ENCODE measurements around the gene NT5C1B.

Gene NT5C1B

GRCh38 chr2:18603854-18604530 is 14.6 kb upstream of the NT5C1B start:
- WGBS, 2 experiments = 89 to 96% methylated on average over 3 of the region's 3 CpGs
- no peaks in the 10 kb centered on the region for H3K27me3 ChIP-seq (ENCODE audit: control insufficient read depth, insufficient read depth, low read length, poor library complexity, severe bottlenecking)
- no peak overlapping the region for H3K4me3 ChIP-seq (ENCODE audit: insufficient read depth, low read depth, low read length)
- H3K27ac ChIP-seq (ENCODE audit: insufficient read depth, low read depth, low read length, poor library complexity, severe bottlenecking) = no peak overlapping the region
- no peaks in the 10 kb centered on the region for H3K36me3 ChIP-seq (ENCODE audit: control insufficient read depth, insufficient read depth, low read length)
- no peaks in the 10 kb centered on the region for H3K9me3 ChIP-seq (ENCODE audit: control insufficient read depth, low read length)
- H3K4me1 ChIP-seq (ENCODE audit: control insufficient read depth, insufficient read depth, low read length) = no peaks in the 10 kb centered on the region

GRCh38 chr2:18602298-18602697 is 12.9 kb upstream of the NT5C1B start:
- 88 to 91% methylated on average over 1 of the region's 2 CpGs for WGBS, 2 experiments
- Histone ChIP-seq H3K4me1 (ENCODE audit: control insufficient read depth, insufficient read depth, low read length) (no peaks in the 10 kb centered on the region), H3K27me3 (ENCODE audit: control insufficient read depth, insufficient read depth, low read length, poor library complexity, severe bottlenecking) (no peaks in the 10 kb centered on the region), H3K4me3 (ENCODE audit: insufficient read depth, low read depth, low read length) (no peak overlapping the region), H3K9me3 (ENCODE audit: control insufficient read depth, low read length) (no peaks in the 10 kb centered on the region), H3K27ac (ENCODE audit: insufficient read depth, low read depth, low read length, poor library complexity, severe bottlenecking) (no peak overlapping the region), H3K36me3 (ENCODE audit: control insufficient read depth, insufficient read depth, low read length) (no peaks in the 10 kb centered on the region)

GRCh38 chr2:18600255-18600613 is 10.9 kb upstream of the NT5C1B start:
- Histone ChIP-seq H3K27me3 (ENCODE audit: control insufficient read depth, insufficient read depth, low read length, poor library complexity, severe bottlenecking) (no peaks in the 10 kb centered on the region), H3K27ac (ENCODE audit: insufficient read depth, low read depth, low read length, poor library complexity, severe bottlenecking) (no peak overlapping the region), H3K9me3 (ENCODE audit: control insufficient read depth, low read length) (no peaks in the 10 kb centered on the region), H3K4me3 (ENCODE audit: insufficient read depth, low read depth, low read length) (no peak overlapping the region), H3K36me3 (ENCODE audit: control insufficient read depth, insufficient read depth, low read length) (no peaks in the 10 kb centered on the region), H3K4me1 (ENCODE audit: control insufficient read depth, insufficient read depth, low read length) (no peaks in the 10 kb centered on the region)
- WGBS, 2 experiments = 73 to 92% methylated on average over 1 to 2 of the region's 2 CpGs

DNA sequence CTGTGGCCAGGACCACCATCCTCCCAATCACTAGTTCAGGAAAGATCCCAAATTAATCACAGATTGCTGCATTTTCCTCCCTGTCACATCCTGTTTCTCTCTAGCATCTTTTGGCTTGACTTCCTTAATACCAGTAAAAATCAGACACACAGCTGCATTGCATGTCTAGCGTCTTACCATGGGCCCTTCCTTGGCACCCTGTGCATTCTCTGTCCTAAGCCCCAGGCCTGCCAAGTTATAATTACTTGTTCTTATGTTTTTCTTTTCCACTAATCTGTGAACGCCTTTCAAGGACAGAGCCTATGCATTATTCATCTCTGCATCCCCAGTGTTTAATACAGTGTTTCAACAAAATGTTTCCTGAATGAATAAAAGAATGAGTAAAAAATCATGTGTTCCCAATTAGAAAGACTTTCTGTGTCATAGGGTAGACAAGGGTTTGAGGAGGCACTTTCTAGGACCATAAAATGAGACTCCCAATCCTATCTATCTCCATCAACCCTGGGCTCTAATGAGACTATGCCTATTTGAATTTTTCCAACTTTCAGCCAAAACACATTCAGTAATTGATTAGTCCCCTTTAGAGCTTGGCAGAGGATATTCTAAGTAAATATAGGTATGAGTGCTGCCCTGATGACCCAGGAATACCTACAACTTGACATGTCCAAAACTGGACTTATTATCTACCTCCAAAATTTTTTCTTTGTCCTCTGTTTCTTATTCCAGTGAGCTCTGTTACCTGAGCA is 10.3 kb upstream of the NT5C1B start:
- no peak overlapping the region for H3K27ac ChIP-seq (ENCODE audit: insufficient read depth, low read depth, low read length, poor library complexity, severe bottlenecking)
- WGBS, 2 experiments = 86 to 89% methylated on average over 2 of the region's 2 CpGs
- no peaks in the 10 kb centered on the region for H3K27me3 ChIP-seq (ENCODE audit: control insufficient read depth, insufficient read depth, low read length, poor library complexity, severe bottlenecking)

GRCh38 chr2:18598848-18599484 is 9.6 kb upstream of the NT5C1B start:
- Histone ChIP-seq H3K36me3 (ENCODE audit: control insufficient read depth, insufficient read depth, low read length) (no peaks in the 10 kb centered on the region), H3K27ac (ENCODE audit: insufficient read depth, low read depth, low read length, poor library complexity, severe bottlenecking) (no peak overlapping the region), H3K9me3 (ENCODE audit: control insufficient read depth, low read length) (no peaks in the 10 kb centered on the region), H3K4me1 (ENCODE audit: control insufficient read depth, insufficient read depth, low read length) (no peaks in the 10 kb centered on the region), H3K4me3 (ENCODE audit: insufficient read depth, low read depth, low read length) (no peak overlapping the region), H3K27me3 (ENCODE audit: control insufficient read depth, insufficient read depth, low read length, poor library complexity, severe bottlenecking) (no peaks in the 10 kb centered on the region)
- 92 to 93% methylated on average over 6 of the region's 6 CpGs for WGBS, 2 experiments

More for the DNA sequence above, 10.3 kb upstream of the NT5C1B start:
- Histone ChIP-seq H3K4me3 (ENCODE audit: insufficient read depth, low read depth, low read length) (no peak overlapping the region), H3K4me1 (ENCODE audit: control insufficient read depth, insufficient read depth, low read length) (no peaks in the 10 kb centered on the region), H3K36me3 (ENCODE audit: control insufficient read depth, insufficient read depth, low read length) (no peaks in the 10 kb centered on the region), H3K9me3 (ENCODE audit: control insufficient read depth, low read length) (no peaks in the 10 kb centered on the region)

DNA sequence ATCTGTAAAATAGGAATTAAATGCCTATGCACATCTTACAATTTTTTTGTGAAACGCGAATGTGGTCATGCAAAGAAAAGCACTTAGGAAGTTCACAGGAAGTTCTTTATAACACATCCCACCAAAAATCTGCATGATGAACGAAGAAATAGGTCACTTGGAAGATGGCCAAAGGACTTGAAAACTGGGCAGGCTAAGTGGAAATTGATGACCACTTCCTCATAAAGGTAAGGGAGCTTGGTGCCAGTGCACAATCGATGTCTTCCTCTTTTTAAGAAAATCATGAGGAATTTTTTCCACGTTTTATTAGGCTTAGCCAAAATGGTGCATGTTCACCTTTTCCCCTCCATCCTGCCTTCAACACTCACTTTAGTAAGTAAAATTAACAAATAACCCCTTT is 8.2 kb upstream of the NT5C1B start:
- Histone ChIP-seq H3K36me3 (ENCODE audit: control insufficient read depth, insufficient read depth, low read length) (no peaks in the 10 kb centered on the region), H3K9me3 (ENCODE audit: control insufficient read depth, low read length) (no peaks in the 10 kb centered on the region), H3K27me3 (ENCODE audit: control insufficient read depth, insufficient read depth, low read length, poor library complexity, severe bottlenecking) (no peaks in the 10 kb centered on the region), H3K4me1 (ENCODE audit: control insufficient read depth, insufficient read depth, low read length) (no peaks in the 10 kb centered on the region), H3K27ac (ENCODE audit: insufficient read depth, low read depth, low read length, poor library complexity, severe bottlenecking) (no peak overlapping the region), H3K4me3 (ENCODE audit: insufficient read depth, low read depth, low read length) (no peak overlapping the region)
- WGBS, 2 experiments = 85 to 91% methylated on average over 5 of the region's 5 CpGs

DNA sequence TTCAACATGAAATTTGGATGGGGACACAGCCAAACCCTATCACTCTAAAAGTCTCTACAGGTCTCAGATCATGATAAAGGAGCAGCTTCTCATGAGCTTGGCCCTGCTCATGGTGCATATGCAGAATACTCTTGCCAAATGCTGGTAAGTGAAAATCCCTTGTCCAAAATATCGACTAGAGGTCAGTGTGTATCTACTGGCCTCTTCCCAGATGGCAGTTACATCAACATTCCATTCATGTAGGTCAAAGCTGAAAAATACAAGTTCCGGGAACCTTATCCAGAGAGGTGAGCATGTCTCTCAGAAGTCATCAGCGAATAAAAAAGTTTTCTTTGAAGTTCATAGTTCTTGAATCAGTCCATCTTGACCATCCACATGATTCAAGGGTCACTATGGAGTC is 7.6 kb upstream of the NT5C1B start:
- H3K9me3 ChIP-seq (ENCODE audit: control insufficient read depth, low read length) = no peaks in the 10 kb centered on the region
- no peak overlapping the region for H3K27ac ChIP-seq (ENCODE audit: insufficient read depth, low read depth, low read length, poor library complexity, severe bottlenecking)
- no peaks in the 10 kb centered on the region for H3K4me1 ChIP-seq (ENCODE audit: control insufficient read depth, insufficient read depth, low read length)
- no peaks in the 10 kb centered on the region for H3K27me3 ChIP-seq (ENCODE audit: control insufficient read depth, insufficient read depth, low read length, poor library complexity, severe bottlenecking)
- WGBS, 2 experiments = 95 to 99% methylated on average over 3 of the region's 3 CpGs
- no peaks in the 10 kb centered on the region for H3K36me3 ChIP-seq (ENCODE audit: control insufficient read depth, insufficient read depth, low read length)
- no peak overlapping the region for H3K4me3 ChIP-seq (ENCODE audit: insufficient read depth, low read depth, low read length)

- Histone ChIP-seq H3K4me3 (ENCODE audit: insufficient read depth, low read depth, low read length) (no peak overlapping the region), H3K36me3 (ENCODE audit: control insufficient read depth, insufficient read depth, low read length) (no peaks in the 10 kb centered on the region), H3K27me3 (ENCODE audit: control insufficient read depth, insufficient read depth, low read length, poor library complexity, severe bottlenecking) (no peaks in the 10 kb centered on the region), H3K27ac (ENCODE audit: insufficient read depth, low read depth, low read length, poor library complexity, severe bottlenecking) (no peak overlapping the region), H3K9me3 (ENCODE audit: control insufficient read depth, low read length) (no peaks in the 10 kb centered on the region), H3K4me1 (ENCODE audit: control insufficient read depth, insufficient read depth, low read length) (no peaks in the 10 kb centered on the region)
- 90 to 93% methylated on average over 1 of the region's 1 CpG for WGBS, 2 experiments
Observed at GRCh38 chr2:18593496-18593895, 4.1 kb upstream of the NT5C1B start.

DNA sequence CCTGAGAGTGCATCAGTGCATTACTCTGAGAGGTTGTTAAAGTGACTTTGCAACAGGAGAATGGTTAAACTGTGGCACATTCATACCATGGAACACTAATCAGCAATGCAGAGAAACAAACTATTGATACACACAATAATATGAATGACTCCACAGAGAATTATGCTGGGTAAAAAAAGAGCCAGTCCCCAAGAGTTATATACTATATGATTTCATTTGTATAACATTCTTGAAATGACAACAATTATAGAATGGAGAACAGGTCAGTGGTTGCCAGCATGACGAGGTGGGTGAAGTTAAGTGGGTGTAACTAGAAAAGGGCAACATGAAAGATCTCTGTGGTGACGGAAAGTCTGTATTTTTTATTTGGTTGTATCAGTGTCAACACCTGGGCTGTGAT is 3.0 kb upstream of the NT5C1B start:
- no peaks in the 10 kb centered on the region for H3K27me3 ChIP-seq (ENCODE audit: control insufficient read depth, insufficient read depth, low read length, poor library complexity, severe bottlenecking)
- WGBS, 2 experiments = 91 to 96% methylated on average over 2 of the region's 2 CpGs
- no peaks in the 10 kb centered on the region for H3K9me3 ChIP-seq (ENCODE audit: control insufficient read depth, low read length)
- H3K4me3 ChIP-seq (ENCODE audit: insufficient read depth, low read depth, low read length) = no peak overlapping the region
- H3K27ac ChIP-seq (ENCODE audit: insufficient read depth, low read depth, low read length, poor library complexity, severe bottlenecking) = no peak overlapping the region
- no peaks in the 10 kb centered on the region for H3K4me1 ChIP-seq (ENCODE audit: control insufficient read depth, insufficient read depth, low read length)
- H3K36me3 ChIP-seq (ENCODE audit: control insufficient read depth, insufficient read depth, low read length) = no peaks in the 10 kb centered on the region

GRCh38 chr2:18588802-18589201 is 567 bp downstream of the NT5C1B start:
- no peak overlapping the region for H3K4me3 ChIP-seq (ENCODE audit: insufficient read depth, low read depth, low read length)
- H3K27me3 ChIP-seq (ENCODE audit: control insufficient read depth, insufficient read depth, low read length, poor library complexity, severe bottlenecking) = no peaks in the 10 kb centered on the region
- no peaks in the 10 kb centered on the region for H3K9me3 ChIP-seq (ENCODE audit: control insufficient read depth, low read length)
- WGBS, 2 experiments = 89 to 100% methylated on average over 1 of the region's 1 CpG
- H3K27ac ChIP-seq (ENCODE audit: insufficient read depth, low read depth, low read length, poor library complexity, severe bottlenecking) = no peak overlapping the region
- H3K36me3 ChIP-seq (ENCODE audit: control insufficient read depth, insufficient read depth, low read length) = no peaks in the 10 kb centered on the region
- H3K4me1 ChIP-seq (ENCODE audit: control insufficient read depth, insufficient read depth, low read length) = no peaks in the 10 kb centered on the region

Measured in ectodermal cell (in vitro differentiated cells).